HG03460 (cell line): Measurements from ENCODE around the gene TCIRG1.

Source experiments
- ATAC-seq: cut with Tn5 transposase; IDR thresholded peaks from one replicate; pipeline ENCODE4 v1.9.1; 2021; ENCODE audit not compliant: unreplicated experiment

The TCIRG1 gene

GRCh38 chr11:68049509-68050370, 10.9 kb downstream of the TCIRG1 start:
- no peak for ATAC-seq

- no peak for ATAC-seq
Measured at GRCh38 chr11:68050371-68050841, 11.6 kb downstream of the TCIRG1 start.

DNA sequence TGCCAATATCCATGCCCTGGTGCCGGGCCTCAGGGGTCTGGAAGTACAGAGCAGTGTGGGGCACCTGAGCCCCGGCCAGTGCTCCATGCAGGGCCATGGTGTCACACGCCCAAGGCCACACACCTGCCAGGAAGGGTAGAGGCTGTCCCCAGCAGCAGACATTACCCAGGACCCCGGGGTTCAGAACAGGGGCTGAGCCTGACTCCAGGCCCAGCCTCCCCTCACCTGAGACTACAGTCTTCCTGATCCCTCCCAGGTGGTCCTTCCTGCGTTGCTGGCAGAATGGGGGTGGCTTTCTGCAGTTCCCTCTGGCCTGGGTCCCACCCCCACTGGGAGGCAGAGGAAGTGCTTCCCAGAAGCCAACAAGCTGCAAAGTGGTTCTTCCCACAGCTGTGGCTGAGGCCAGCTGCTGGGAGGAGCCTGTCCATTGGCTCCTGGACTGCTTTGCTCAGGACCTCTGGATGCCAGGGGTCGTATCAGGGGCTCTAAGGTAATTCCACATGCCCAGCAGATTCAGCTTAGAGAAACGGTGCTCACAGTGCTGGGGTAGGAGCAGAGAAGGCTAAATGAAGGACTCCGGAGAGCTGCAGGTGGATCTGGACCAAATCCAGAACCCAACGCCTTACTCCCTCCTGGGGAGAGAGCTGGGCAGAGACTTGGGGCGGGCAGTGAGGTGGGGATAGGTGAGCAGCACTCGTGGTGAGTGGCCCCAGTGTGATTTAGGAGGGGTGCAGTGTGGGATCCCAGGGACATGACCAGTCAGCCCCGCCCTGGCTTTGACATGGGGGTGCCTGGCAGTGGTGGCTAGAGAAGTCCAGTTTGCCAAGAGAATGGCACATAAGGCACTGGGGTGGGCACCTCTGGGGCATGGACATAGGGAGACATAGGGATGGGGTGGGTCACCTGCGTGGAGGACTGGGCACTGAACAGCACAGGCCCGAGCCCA, 12.6 kb downstream of the TCIRG1 start:
- ATAC-seq, result no peak

GRCh38 chr11:68052137-68052873, 13.5 kb downstream of the TCIRG1 start:
- no peak for ATAC-seq

DNA sequence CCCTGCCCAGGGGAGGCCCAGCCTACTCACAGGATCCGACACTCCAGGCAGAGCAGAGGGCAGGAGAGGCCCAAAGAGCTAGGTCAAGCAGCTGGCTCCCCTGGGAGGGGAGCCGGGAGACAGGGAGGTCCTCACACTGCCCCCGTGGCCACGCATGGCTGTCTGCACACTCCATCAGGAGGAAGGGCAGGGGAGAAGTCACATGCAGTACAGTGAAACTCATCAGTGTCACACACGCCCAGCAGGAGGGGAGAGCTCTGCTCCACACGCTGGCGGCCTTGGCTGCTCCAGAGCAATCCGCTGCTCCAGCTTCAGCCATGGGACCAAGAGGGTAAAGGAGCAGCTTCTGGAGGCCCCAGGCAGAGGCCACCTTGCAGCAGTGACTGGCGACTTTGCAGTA, 14.3 kb downstream of the TCIRG1 start:
- ATAC-seq, result no peak

DNA sequence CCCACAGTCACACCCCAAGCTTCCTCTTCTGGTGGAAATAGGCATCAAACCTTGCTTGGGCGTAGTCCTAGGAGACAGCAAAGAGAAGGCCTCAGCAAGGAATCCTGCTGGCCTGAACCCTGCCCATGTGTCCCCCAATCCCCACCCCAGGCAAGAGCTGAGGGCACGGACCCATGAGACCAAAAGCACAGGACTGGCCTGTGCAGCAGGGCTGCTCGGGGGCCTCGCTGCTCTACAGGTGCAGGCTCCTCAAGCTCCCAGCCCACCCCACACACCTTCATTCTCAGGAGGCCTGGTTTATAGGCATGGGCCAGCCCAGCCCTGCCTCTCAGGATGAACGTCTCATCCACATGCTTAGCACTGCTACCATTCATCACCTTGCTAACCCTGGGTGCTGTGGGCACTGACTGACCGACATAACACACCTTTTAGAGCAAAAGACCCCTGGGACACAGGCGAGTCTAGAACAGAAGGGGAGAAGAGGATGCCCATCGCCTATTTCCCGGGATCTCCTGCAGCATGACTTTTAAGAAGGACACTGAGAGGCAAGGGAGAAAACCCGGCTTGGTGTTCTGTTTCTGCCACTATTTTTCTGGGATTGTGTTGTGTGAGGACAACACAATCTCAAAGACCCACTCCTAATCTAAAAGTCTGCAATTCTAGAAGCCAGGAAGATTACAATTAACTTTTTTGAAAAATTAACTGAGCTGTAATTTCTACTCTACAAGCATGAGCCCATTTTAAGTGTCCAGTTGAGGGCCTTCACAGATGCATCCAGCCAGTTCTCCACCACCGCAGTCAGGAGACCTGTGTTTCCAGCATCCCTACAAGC, 15.4 kb downstream of the TCIRG1 start:
- no peak for ATAC-seq

- no peak for ATAC-seq
Measured at GRCh38 chr11:68056317-68057285, 17.8 kb downstream of the TCIRG1 start.

- no peak for ATAC-seq
Measured at GRCh38 chr11:68057807-68058206, 19.0 kb downstream of the TCIRG1 start.

GRCh38 chr11:68061508-68061907, 22.7 kb downstream of the TCIRG1 start:
- no peak for ATAC-seq

DNA sequence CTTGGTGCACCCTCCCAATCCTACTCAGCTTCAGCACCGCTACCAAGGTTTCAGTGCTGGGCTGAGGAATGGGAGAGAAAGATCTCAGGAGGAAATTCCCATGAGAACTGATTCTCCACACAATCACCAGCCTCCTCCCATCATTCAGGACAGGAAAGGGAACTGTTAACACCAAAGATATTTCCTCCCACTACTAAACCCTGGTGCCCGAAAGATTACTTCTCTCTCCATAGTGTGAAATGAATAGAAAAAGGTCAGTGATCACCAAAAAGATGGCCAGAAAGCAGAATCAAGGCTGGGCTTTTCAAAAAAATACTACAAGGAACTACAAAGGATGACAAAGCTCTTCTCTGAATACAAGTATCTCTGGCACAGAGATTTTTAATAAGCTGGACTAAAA, 26.1 kb downstream of the TCIRG1 start:
- ATAC-seq, result no peak

- no peak for ATAC-seq
Measured at GRCh38 chr11:68065841-68066240, 27.0 kb downstream of the TCIRG1 start.

DNA sequence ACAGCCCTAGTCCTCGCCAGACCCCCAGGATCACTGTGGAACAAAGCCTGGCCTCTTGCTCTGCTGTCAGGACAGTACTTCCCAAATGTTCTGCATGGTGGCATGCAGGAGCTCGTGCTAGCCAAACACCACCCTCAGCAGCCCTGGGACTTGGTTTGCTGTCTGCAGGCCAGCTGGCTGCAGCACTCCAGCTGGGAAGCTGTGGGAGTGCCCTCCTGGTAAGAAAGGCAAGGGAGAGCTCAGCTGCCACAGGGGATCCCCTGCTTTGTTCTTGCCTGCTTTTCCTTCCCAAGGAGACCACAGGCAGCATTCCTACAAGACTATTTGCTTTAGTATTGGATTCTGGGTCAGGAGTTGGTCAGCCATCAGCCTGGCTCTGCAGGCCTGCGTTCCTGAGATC, 27.9 kb downstream of the TCIRG1 start:
- ATAC-seq, result no peak

- ATAC-seq, result no peak
Measured at GRCh38 chr11:68067991-68068390, 29.2 kb downstream of the TCIRG1 start.

- no peak for ATAC-seq
Measured at GRCh38 chr11:68071281-68072048, 32.6 kb downstream of the TCIRG1 start.

- no peak for ATAC-seq
Measured at GRCh38 chr11:68074584-68075352, 35.9 kb downstream of the TCIRG1 start.

DNA sequence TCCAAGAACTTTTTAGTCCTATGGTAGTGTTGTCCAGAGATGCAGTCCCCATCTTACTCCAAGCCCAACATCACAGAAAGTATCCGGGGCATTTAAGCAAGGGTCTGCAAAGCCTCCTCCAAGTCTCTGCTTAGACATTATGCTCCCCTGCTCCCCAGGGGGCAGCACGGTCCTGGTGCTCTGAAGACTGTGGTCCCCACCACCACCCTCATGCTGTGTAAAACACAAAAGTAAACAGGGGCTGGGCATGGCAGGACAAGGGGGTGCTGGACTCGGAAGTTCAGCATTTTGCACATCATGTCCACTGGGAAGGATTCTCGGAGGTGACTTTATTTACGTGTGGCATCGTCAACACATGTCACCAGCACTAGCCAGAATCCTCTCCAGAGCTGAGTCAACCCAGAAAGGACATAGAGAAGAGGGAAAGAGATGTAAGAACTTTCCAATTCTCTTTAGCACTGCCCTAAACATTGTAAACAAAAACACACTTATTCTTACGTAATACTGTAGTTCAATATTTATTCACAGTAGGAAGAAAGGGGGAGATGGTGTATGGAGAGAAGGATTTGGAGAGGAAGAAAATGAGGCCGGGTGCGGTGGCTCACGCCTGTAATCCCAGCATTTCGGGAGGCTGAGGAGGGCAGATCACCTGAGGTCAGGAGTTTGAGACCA, 37.7 kb downstream of the TCIRG1 start:
- ATAC-seq, result no peak
